Muscle of back (tissue), 11 donors: ENCODE results near the gene CDC42EP4. TPM values are rescaled to one million over a fixed set of nuclear protein-coding genes. Genes with fewer than 3 reads are reported as not detected.

ENCODE experiments used
- DNase-seq, 3 donors: peaks; one replicate each; pipeline versions ENCODE4 v3.0.0 to v3.0.0-alpha.2; 2013
- polyA plus RNA-seq, 10 donors: library from polyadenylated mRNA; unstranded; fragments of 120-200 nt; gene quantifications; one replicate each; pipeline ENCODE4 v1.2.1, GENCODE V29; 2013; ENCODE audit not compliant: insufficient read length in 10 of 10

The CDC42EP4 gene
- polyA plus RNA-seq, 10 donors: 15.4 to 34.1 (median 20.3) TPM

DNA sequence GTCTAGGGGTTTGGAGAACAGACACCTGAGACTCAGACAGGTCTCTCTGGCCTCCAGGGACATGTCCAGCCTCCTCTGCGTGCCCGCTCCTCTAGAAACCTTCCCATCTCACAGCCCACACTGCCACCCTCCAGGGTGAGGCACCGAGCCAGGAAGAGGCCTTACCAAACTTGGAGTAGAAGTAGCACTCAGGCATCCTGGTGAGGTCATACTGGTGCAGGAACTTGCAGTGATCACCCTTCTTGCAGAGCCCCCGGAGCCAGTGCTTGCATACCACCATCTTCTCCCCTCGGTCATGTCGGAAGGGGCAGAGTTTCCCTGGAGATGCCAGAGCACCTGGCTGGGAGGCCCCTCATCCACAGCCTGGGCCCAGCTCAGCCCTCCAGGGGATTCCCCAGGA, 54.3 kb downstream of the CDC42EP4 start:
- no peak for DNase-seq

DNA sequence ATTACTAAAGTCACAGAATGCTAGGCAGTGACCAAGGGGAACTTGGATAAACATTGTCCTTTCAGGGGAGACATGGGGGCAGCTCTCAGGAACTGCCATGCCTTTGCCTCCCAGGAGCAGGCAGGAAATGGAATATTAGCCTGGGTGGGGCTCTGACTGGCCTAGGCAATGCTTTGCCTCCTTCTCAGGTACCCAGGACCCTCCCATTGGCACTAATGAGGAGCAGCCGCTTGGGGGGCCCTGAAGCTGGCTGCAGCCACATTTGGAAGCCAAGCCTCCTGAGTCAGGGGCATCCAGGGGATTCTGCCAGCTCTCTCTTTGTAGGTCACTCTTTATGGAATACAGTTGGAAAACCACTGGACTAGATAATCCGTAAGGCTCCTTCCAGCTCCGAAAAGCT, 55.6 kb downstream of the CDC42EP4 start:
- no peak for DNase-seq

DNA sequence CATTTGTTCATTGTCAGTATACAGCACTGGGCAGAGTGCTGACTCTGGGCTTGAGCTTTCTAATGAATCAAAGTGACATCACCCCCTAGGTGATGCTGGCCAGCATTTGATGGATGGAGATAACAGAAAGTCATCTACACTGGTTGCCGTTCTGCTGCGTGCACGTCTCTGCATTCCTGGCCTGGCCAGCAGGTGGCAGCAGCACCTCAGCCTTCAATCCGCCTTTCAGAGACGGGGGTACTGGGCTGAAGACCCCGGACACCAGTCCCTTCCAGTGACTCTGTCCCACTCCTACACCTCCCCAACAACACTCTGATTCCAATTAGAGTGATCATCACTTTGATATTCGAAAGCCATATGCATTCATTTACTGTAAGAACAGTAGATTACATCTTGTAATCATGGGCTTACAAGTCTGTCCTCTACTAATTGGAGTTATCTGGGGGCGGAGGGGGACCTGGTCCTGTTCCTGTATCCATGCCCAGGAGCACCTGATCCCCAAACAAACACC, 56.1 kb downstream of the CDC42EP4 start:
- DNase-seq: peak; percentile 16 to 70 (median 61)

DNA sequence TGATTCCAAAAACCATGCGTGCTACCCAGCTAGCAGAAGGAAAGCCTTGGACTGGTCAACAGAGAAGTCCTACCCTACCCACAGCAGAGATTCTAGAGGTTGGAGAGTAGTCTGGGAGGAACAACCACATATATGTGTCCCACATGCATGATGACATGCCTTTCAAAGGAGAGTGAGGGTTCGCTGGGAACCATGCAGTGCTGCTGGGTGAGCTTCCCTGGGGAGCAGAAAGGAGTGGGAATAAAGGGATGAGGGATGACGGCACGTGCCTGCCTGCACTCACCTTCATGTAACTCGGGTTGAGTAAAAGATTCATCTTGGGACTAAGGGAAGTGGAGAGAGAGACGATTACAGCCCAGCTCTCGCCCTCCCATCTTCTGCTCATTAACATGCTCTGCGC, 59.9 kb downstream of the CDC42EP4 start:
- DNase-seq: no peak

DNA sequence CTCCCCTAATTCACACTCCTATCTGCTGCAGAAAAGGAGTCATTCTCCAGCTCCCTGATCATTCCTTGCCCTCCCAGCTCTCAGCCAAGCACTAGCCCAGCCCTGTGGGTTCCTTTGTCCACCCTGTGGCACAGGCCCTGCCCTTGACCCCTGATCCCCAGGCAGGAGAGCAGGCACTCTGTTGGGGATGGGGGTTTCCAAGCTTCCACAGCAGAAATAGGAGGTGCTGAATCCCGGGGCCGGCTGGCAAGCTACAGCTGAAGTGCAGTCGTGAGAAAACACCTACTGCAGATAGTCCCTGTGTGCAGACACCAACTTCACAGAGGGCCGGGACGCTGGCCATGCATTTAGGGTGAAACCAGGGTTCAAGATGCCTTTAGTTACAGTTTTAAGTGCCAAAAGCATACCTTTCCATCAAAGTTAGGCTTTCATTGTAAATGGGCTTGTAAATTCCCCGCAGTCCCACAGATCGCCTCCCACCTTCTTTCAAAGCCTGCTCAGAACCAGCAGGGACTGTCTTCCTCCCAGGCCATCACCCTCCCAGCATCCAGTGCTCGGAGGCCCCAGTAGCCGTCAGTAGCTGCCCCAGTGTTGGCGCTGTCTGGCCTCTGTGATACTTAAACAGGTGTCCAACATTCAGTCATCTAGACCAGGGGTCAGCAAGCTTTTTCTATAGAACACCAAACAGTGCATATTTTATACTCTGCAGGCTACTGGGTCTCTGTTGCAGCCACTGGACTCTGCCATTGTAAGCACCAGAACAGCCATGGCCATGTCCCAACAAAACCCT, 60.8 kb downstream of the CDC42EP4 start:
- no peak for DNase-seq

DNA sequence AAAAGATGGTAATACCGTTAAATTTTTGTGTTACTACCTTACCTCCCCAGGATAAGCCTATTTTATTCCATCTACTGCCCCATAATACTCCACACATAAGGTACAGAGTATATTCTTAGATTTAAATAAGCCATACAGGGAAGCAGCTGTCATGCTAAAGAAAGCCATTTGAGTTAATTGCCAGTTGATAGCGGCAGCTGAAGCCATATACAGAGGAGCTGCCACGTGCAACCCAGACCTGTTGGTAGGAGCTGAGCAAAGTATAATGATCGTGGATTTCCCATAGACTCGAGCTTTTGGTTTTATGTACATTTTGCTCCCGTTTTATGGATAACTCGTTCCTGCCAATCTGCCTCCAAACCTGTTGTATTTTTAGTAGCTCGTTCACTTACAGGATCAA, 62.1 kb downstream of the CDC42EP4 start:
- DNase-seq: no peak

DNA sequence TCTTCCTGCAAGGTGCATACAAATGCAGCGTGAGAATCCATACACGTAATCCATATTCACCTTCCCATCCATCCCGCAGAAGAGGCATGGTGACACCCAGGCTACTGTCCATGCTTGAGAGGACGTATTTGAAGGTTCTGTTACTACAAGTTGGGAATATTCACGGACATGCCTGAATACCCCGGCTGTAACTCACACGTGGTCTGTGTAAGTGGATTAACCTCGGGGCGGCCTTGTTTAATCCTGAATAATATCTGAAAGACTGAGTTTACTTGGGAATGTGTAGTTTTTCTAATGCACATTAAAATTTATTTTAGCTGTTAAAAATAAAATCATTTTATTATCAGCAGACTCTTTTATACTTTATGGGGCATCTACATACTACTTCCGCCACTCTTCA, 63.3 kb downstream of the CDC42EP4 start:
- no peak for DNase-seq

DNA sequence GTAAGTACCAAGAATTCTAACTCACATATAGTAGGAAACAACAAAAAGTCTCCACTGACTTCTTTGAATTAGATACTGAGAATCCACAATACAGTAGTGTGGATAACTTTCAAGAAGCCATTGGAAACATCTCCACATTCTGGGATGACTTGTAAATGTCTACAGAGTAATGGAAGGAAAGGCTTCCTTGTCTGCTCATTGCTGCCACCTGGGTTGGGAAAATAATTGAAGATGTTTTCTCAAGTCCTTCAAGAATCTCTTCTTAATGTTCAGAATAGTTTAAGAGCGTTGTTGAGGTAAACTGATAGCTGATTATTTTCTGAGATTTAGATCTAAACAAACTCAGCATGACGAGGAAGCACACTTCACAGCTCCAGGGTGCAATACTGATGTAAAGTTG, 64.1 kb downstream of the CDC42EP4 start:
- DNase-seq: no peak

DNA sequence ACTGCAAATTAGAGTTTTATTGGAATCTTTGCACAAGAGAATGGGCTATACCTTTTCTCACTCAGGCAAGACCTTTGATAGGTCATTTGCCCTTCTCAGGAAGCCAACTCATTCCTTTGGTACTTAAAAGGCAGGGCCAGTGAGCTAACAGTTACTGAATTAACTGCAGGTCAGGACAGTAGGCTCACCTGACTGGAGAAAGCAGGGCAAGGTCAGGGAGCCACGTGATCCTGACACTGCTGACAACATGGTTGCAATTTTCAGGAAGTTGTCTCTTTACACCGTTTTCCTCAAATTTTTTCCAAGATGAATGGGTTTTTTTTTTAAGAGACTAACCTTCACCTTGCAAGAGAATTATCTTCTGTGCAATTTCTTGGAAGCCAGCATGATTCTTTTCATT, 71.2 kb downstream of the CDC42EP4 start:
- DNase-seq: no peak

DNA sequence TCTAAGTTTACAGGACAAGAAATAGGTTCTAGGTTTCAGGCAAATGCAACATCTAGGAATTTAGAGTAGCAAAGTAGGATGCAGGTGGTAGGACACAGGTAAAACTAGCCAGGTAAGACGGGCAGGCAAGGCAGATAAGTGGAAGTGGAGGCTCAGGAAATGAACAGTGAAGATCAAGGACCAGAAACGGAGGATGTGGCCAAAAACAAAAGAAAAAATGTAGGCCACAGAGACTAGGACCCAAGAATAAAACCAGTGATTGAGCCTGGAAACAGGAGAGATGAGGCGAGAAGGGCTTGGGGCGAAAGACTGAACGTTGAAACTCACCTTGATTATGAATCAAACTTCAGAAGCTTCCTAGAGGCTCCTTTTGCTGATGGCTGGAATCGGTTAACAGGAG, 74.1 kb downstream of the CDC42EP4 start:
- no peak for DNase-seq

DNA sequence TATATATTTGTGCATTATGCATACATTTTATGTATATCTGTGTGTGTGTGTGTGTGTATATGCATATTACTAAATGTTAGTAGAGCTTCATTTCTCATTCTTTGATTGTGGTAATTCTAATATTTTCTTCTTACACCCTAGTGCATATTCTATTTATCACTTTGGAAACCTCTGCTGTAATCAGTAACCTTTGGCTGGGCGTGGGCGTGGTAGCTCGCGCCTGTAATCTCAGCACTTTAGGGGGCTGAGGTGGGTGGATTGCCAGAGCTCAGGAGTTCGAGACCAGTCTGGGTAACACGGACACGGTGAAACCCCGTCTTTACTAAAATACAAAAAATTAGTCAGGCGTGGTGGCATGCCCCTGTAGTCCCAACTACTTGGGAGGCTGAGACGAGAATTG, 77.1 kb downstream of the CDC42EP4 start:
- DNase-seq: no peak

Other genes starting within 250 kb of the CDC42EP4 start
- gene SLC39A11, start 219.3 kb downstream of the CDC42EP4 start, polyA plus RNA-seq: 10 to 100 TPM in 4 of 10 donors, 1 to 10 TPM in 6; 8.2 to 10.9 (median 9.6) TPM
- gene SSTR2, start 147.0 kb downstream of the CDC42EP4 start, polyA plus RNA-seq: under 1 TPM; 0.39 to 0.92 (median 0.54) TPM
- gene COG1, start 118.9 kb downstream of the CDC42EP4 start, polyA plus RNA-seq: 10 to 100 TPM; 24.0 to 37.4 (median 31.1) TPM
- gene CPSF4L, start 50.1 kb downstream of the CDC42EP4 start, polyA plus RNA-seq: under 1 TPM in 1 of 10 donors, not detected in 9; 0.30 TPM